Measurements from ENCODE around the gene SFI1. TPM values are rescaled to one million over a fixed set of nuclear protein-coding genes. Genes with fewer than 3 reads are reported as not detected.

SFI1 gene
- total RNA-seq, 5 donors from 2014 or later (not counting 1 experiment from before 2014, with no cell fraction given), result 284 to 383 (median 304) TPM

DNA sequence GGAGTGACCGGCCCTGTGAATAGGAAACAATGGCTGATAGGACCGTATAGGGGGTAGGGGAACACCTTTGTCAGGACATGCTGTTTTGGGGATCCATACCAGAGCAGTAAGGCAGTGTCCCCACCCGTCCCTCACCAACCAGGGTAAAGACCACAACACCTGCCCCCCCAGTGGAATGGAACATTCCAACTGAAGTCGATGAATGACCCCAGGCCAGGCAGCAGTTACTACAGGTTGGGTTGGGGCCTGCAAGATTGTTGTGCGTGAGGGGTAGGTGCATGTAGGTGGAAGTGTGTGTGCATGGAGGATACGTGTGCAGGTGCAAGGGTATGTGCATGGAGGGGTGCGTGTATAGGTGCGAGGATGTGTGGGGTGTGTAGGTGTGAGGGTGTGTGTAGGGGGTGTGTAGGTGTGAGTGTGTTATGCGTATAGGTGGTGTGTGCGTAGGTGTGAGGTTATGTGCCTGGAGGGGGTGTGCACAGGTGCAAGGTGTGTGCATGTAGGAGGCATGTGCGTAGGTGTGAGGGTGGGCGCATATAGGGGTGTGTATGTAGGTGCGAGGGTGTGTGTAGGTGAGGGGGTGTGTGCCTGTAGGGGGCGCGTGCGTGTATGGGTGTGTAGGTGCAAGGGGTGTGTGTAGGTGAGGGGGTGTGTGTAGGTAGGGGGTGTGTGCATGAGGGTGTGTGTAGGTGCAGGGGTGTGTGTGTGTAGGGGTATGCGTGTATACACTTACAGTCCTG, 132.8 kb downstream of the SFI1 start:
- POLR2A ChIA-PET, result no interaction called here
- no peak for DNase-seq
- no peaks in the 10 kb centered on the region for H3K27me3 Mint-ChIP-seq

DNA sequence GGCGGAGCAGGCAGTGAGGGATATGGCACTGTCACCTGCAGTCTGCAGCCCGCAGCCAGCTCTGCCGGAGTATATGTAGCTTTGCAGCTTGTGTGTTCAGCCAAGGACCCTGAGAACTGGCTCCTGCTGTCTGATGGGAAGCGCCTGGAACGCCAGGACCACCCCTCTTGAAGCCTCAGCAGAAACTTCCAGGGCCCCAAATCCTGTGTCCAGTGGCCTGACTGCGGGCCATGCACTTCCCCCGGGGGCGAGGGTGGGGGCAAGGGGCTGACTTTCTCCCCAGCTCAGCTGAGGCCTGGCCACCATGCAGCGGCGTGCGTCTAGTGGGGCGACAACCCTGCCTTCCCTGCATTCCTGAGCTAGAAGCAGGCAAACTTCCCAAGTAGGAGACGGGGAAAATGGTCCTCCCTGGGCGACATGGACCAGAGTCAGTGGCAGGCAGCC, 133.4 kb downstream of the SFI1 start:
- POLR2A ChIA-PET, result interaction anchor here in 1 of 2 donors (0.6 kb wide), 1 partner anchor 73 kb away, joined by 3 read pairs; no protein-coding TSS in a partner anchor
- no peaks in the 10 kb centered on the region for H3K27me3 Mint-ChIP-seq
- CTCF ChIA-PET, result interaction anchor here in 1 of 2 donors (0.6 to 1.3 kb wide), 5 partner anchors 36 to 283 kb away, joined by 3 to 17 read pairs (median 5); partner anchors contain the start of gene PATZ1
- Histone ChIP-seq H3K9me3 (no peaks in the 10 kb centered on the region), H3K27me3 (replicated peaks in 1 of 2; ENCODE audit: control insufficient read depth in 2 of 2, extremely low read depth in 1 of 2, insufficient read depth in 2 of 2, low read length in 1 of 2) (no peaks in the 10 kb centered on the region), H3K36me3 (ENCODE audit: control insufficient read depth in 2 of 2, extremely low read depth in 1 of 2, insufficient read depth in 1 of 2, low read length in 1 of 2) (no peaks in the 10 kb centered on the region), H3K27ac (ENCODE audit: low read length) (peak overlapping the region; percentile 89), H3K4me3 (ENCODE audit: control insufficient read depth in 1 of 2, extremely low read depth in 1 of 2, low read length in 1 of 2) (peak overlapping the region; percentile 74 to 84), H3K4me1 (ENCODE audit: control insufficient read depth in 1 of 2, extremely low read depth in 1 of 2, insufficient read depth in 2 of 2, low read length in 2 of 2) (peaks cover 15 to 69% of the 10 kb centered on the region in 2 experiments)
- peak overlapping the region; percentile 82 to 86 (median 84) for H3K4me3 Mint-ChIP-seq
- H3K4me1 Mint-ChIP-seq, result peaks cover 49 to 57% (median 56%) of the 10 kb centered on the region in 3 donors
- H3K9me3 Mint-ChIP-seq, result no peaks in the 10 kb centered on the region
- DNase-seq (no peak), ATAC-seq (replicated peaks in 1 of 4) (no peak)
- no peaks in the 10 kb centered on the region for H3K36me3 Mint-ChIP-seq
- 35% methylated on average over 6 of the region's 14 CpGs for WGBS (ENCODE audit: insufficient coverage)
- H3K27ac Mint-ChIP-seq, result peak overlapping the region; percentile 71 to 78

More for the DNA sequence above, 132.8 kb downstream of the SFI1 start:
- Mint-ChIP-seq H3K4me3 (peak overlapping the region; percentile 62 to 84 (median 82)), H3K27ac (peak overlapping the region; percentile 81 to 84), H3K4me1 (peaks cover 53 to 61% (median 59%) of the 10 kb centered on the region in 3 donors), H3K9me3 (no peaks in the 10 kb centered on the region), H3K36me3 (no peaks in the 10 kb centered on the region)
- no peaks in the 10 kb centered on the region for H3K36me3 ChIP-seq (ENCODE audit: control insufficient read depth in 2 of 2, extremely low read depth in 1 of 2, insufficient read depth in 1 of 2, low read length in 1 of 2)
- no peaks in the 10 kb centered on the region for H3K27me3 ChIP-seq (replicated peaks in 1 of 2; ENCODE audit: control insufficient read depth in 2 of 2, extremely low read depth in 1 of 2, insufficient read depth in 2 of 2, low read length in 1 of 2)
- H3K9me3 ChIP-seq, result no peaks in the 10 kb centered on the region
- WGBS (ENCODE audit: insufficient coverage), result 58% methylated on average over 12 of the region's 17 CpGs
- ATAC-seq (replicated peaks in 1 of 4), result no peak
- peak overlapping the region in 1 of 2 donors; percentile 74 for H3K4me3 ChIP-seq (ENCODE audit: control insufficient read depth in 1 of 2, extremely low read depth in 1 of 2, low read length in 1 of 2)
- CTCF ChIA-PET, result interaction anchor here in 1 of 2 donors (1.3 kb wide), 1 partner anchor 282 kb away, joined by 4 read pairs; the partner anchor contains the start of gene PATZ1
- peak overlapping the region; percentile 89 for H3K27ac ChIP-seq (ENCODE audit: low read length)
- H3K4me1 ChIP-seq (ENCODE audit: control insufficient read depth in 1 of 2, extremely low read depth in 1 of 2, insufficient read depth in 2 of 2, low read length in 2 of 2), result peaks cover 15 to 69% of the 10 kb centered on the region in 2 experiments

DNA sequence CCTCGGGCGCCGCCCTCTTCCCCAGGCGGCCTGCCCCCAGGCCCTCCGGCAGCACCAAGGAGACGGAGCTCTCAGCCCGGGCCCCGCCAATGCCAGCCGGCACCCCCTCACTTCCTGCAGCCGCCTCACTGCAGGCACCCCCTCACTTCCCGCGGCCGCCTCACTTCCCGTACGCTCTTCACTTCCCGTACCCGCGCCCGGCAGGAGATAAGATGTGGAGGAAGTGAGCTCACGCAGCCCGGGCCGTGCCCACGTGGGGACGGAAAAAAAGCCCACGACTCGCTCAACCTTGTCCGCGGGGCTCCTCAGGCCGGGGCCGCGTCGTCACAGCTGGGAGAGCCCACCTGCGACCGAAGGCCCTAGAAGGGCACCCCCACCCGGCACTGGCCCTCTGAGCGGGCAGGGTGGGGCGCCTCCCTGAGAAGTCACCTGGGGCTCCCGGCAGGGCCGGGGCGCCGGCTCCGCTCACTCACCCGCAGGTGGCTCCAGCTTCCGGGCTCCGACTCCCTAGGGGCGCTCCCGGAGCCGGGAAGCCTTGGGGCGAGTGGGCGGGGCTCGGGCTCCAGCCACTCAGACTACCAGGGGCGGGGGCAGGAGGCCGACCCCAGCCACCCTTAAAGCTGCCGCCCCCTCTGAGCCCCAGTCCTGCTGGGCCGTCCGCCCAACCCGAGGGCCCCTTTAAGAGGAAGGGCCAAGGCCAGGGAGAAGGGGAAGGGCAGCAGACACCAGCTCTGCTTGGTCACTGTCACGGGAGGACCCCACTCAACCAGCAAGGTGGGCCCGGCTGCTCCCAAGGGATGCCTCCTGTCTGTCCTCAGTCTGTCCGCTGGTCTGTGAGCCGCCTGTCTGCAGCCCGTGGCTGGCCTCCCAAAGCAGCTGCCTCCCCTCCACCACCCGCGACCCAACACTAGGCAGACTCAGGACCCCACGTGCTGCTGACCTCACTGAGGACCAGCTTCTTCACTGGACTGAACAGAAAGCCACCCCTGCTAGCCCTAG, 134.3 kb downstream of the SFI1 start:
- Histone ChIP-seq H3K27ac (ENCODE audit: low read length) (peak overlapping the region; percentile 89), H3K27me3 (replicated peaks in 1 of 2; ENCODE audit: control insufficient read depth in 2 of 2, extremely low read depth in 1 of 2, insufficient read depth in 2 of 2, low read length in 1 of 2) (no peaks in the 10 kb centered on the region), H3K4me3 (ENCODE audit: control insufficient read depth in 1 of 2, extremely low read depth in 1 of 2, low read length in 1 of 2) (peak overlapping the region; percentile 74 to 84), H3K4me1 (ENCODE audit: control insufficient read depth in 1 of 2, extremely low read depth in 1 of 2, insufficient read depth in 2 of 2, low read length in 2 of 2) (peaks cover 15 to 64% of the 10 kb centered on the region in 2 experiments), H3K9me3 (no peaks in the 10 kb centered on the region), H3K36me3 (ENCODE audit: control insufficient read depth in 2 of 2, extremely low read depth in 1 of 2, insufficient read depth in 1 of 2, low read length in 1 of 2) (no peaks in the 10 kb centered on the region)
- Mint-ChIP-seq H3K4me3 (peak overlapping the region; percentile 82 to 86 (median 84)), H3K36me3 (no peaks in the 10 kb centered on the region), H3K27ac (peak overlapping the region; percentile 89 to 92), H3K4me1 (peaks cover 49 to 52% (median 51%) of the 10 kb centered on the region in 3 donors), H3K9me3 (no peaks in the 10 kb centered on the region), H3K27me3 (no peaks in the 10 kb centered on the region)
- ChIA-PET POLR2A (interaction anchor here in 1 of 2 donors (0.6 kb wide), 1 partner anchor 74 kb away, joined by 3 read pairs; no protein-coding TSS in a partner anchor), CTCF (interaction anchor here in 1 of 2 donors (0.6 to 1.3 kb wide), 6 partner anchors 35 to 284 kb away, joined by 3 to 17 read pairs (median 4); partner anchors contain the start of gene PATZ1)
- ATAC-seq (replicated peaks in 1 of 4), result peak; percentile 90 to 92 (median 91)
- WGBS (ENCODE audit: insufficient coverage), result 7% methylated on average over 51 of the region's 65 CpGs
- DNase-seq, result peak; percentile 75 to 94 (median 88)

DNA sequence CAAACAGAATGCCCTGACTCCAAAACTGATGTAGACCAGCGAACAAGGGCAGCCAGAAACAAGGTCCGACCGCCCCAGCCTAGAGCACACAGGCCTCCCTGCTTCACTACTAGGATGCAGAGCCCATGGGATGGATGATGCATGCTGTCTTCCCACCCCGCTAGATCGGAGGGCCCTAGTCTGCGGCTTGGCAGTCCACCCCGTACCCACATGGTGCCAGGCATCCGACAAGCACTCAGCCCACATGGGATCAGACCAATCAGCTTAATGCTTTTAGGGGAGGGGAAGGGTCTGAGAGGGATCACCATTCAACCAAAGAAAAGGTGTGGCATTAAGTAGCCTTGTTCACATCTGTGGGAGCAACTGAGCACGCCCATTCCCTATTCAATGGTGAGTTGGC, 135.1 kb downstream of the SFI1 start:
- DNase-seq, result no peak
- no peak for ATAC-seq (replicated peaks in 1 of 4)
- Histone ChIP-seq H3K27me3 (replicated peaks in 1 of 2; ENCODE audit: control insufficient read depth in 2 of 2, extremely low read depth in 1 of 2, insufficient read depth in 2 of 2, low read length in 1 of 2) (no peaks in the 10 kb centered on the region), H3K4me3 (ENCODE audit: control insufficient read depth in 1 of 2, extremely low read depth in 1 of 2, low read length in 1 of 2) (no peak overlapping the region), H3K36me3 (ENCODE audit: control insufficient read depth in 2 of 2, extremely low read depth in 1 of 2, insufficient read depth in 1 of 2, low read length in 1 of 2) (no peaks in the 10 kb centered on the region), H3K27ac (ENCODE audit: low read length) (peak overlapping the region; percentile 89), H3K9me3 (no peaks in the 10 kb centered on the region), H3K4me1 (ENCODE audit: control insufficient read depth in 1 of 2, extremely low read depth in 1 of 2, insufficient read depth in 2 of 2, low read length in 2 of 2) (peaks cover 15 to 58% of the 10 kb centered on the region in 2 experiments)
- Mint-ChIP-seq H3K27ac (peak overlapping the region; percentile 55 to 79), H3K4me3 (peak overlapping the region; percentile 59 to 82 (median 63)), H3K4me1 (peaks cover 46 to 51% (median 48%) of the 10 kb centered on the region in 3 donors), H3K9me3 (no peaks in the 10 kb centered on the region), H3K36me3 (no peaks in the 10 kb centered on the region), H3K27me3 (no peaks in the 10 kb centered on the region)
- ChIA-PET POLR2A (no interaction called here), CTCF (interaction anchor here in 1 of 2 donors (0.9 kb wide), 1 partner anchor 45 kb away, joined by 3 read pairs; no protein-coding TSS in a partner anchor)
- 100% methylated on average over 4 of the region's 9 CpGs for WGBS (ENCODE audit: insufficient coverage)

DNA sequence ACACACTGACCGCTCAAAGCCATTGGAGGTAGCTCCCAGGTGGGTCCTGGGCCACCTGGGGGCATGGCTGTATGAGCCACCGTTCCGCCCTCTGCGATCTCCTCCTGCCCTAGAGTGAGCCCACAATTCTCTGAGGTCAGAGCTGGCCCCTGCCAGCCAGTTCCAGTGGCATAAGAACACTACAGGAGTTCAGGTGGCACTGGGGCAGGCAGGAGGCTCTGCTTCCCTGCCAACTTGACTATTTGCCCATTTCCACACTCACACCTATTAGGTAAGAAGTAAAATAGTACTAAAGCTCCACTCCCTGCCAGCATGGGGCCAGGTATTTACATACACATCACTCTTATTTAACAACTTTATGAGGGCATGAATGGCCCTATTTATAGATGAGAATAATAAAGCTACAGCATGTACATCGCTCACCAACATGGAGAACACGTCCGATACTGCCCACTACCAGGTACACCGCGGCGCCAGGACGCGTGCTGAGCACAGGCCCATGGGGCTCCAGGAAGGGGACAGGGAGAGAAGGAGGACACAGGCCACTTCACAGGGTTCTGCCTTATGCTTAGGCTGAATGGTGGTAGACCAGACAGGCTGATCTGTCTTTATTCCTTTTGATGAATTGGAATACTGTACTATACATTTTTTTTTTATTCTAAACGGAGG, 139.4 kb downstream of the SFI1 start:
- POLR2A ChIA-PET, result no interaction called here
- Mint-ChIP-seq H3K36me3 (no peaks in the 10 kb centered on the region), H3K4me1 (peaks cover 38 to 45% (median 43%) of the 10 kb centered on the region in 3 donors)

More for the DNA sequence above, 139.4 kb downstream of the SFI1 start:
- Histone ChIP-seq H3K4me1 (ENCODE audit: control insufficient read depth in 1 of 2, extremely low read depth in 1 of 2, insufficient read depth in 2 of 2, low read length in 2 of 2) (peaks cover 3 to 46% of the 10 kb centered on the region in 2 experiments), H3K27me3 (replicated peaks in 1 of 2; ENCODE audit: control insufficient read depth in 2 of 2, extremely low read depth in 1 of 2, insufficient read depth in 2 of 2, low read length in 1 of 2) (no peaks in the 10 kb centered on the region), H3K27ac (ENCODE audit: low read length) (no peak overlapping the region), H3K4me3 (ENCODE audit: control insufficient read depth in 1 of 2, extremely low read depth in 1 of 2, low read length in 1 of 2) (no peak overlapping the region), H3K36me3 (ENCODE audit: control insufficient read depth in 2 of 2, extremely low read depth in 1 of 2, insufficient read depth in 1 of 2, low read length in 1 of 2) (peaks cover 0 to 2% of the 10 kb centered on the region in 2 donors), H3K9me3 (no peaks in the 10 kb centered on the region)
- ATAC-seq (replicated peaks in 1 of 4) (no peak), DNase-seq (no peak)
- CTCF ChIA-PET, result no interaction called here
- peak overlapping the region; percentile 35 to 57 for H3K27ac Mint-ChIP-seq
- H3K9me3 Mint-ChIP-seq, result no peaks in the 10 kb centered on the region
- H3K27me3 Mint-ChIP-seq, result no peaks in the 10 kb centered on the region
- H3K4me3 Mint-ChIP-seq, result no peak overlapping the region
- 100% methylated on average over 9 of the region's 13 CpGs for WGBS (ENCODE audit: insufficient coverage)

Data from T-cell (primary cell).